Loucy (cell line): Measurements from ENCODE around the gene VIL1.

Source experiments
- H2AFZ ChIP-seq: fragments of 200-600 bp; sonication (generic); 2 replicates; pipeline ENCODE4 v1.6.0; 2016; ENCODE audit warnings: antibody characterized with exemption, mild to moderate bottlenecking, low read length, moderate library complexity
- H3F3A ChIP-seq: fragments of 200-600 bp; 2 replicates; pipeline ENCODE4 v1.6.0; 2016; ENCODE audit warnings: antibody characterized with exemption, low read depth, mild to moderate bottlenecking
- H3K27me3 ChIP-seq: fragments of 200-600 bp; sonication (generic); 2 replicates; pipeline ENCODE4 v1.6.1; 2014; ENCODE audit warnings: low read length, mild to moderate bottlenecking; ENCODE audit not compliant: insufficient read depth, poor library complexity, severe bottlenecking
- H3K36me3 ChIP-seq: fragments of 200-600 bp; sonication (generic); 2 replicates; pipeline ENCODE4 v1.6.1; 2016; ENCODE audit warnings: low read length; ENCODE audit not compliant: insufficient read depth
- H3K4me1 ChIP-seq: fragments of 200-600 bp; sonication (generic); 2 replicates; pipeline ENCODE4 v1.5.1; 2014; ENCODE audit warnings: low read length, mild to moderate bottlenecking; ENCODE audit not compliant: insufficient read depth, poor library complexity, severe bottlenecking
- H3K4me2 ChIP-seq: fragments of 200-600 bp; sonication (generic); 2 replicates; pipeline ENCODE4 v1.6.0; 2014; ENCODE audit warnings: antibody characterized with exemption, low read length, low read depth, mild to moderate bottlenecking; ENCODE audit not compliant: poor library complexity, severe bottlenecking
- H3K4me3 ChIP-seq: fragments of 200-600 bp; sonication (generic); 2 replicates; pipeline ENCODE4 v1.5.1; 2014; ENCODE audit warnings: low read length, mild to moderate bottlenecking, mixed read lengths; ENCODE audit not compliant: poor library complexity, severe bottlenecking
- H3K79me2 ChIP-seq: fragments of 200-600 bp; sonication (generic); 2 replicates; pipeline ENCODE4 v1.6.1; 2014; ENCODE audit warnings: low read length; ENCODE audit not compliant: insufficient read depth
- H3K9ac ChIP-seq: fragments of 200-600 bp; sonication (generic); 2 replicates; pipeline ENCODE4 v1.6.0; 2014; ENCODE audit warnings: mild to moderate bottlenecking, low read depth, low read length, moderate library complexity; ENCODE audit not compliant: poor library complexity, severe bottlenecking
- H3K9me2 ChIP-seq: fragments of 200-600 bp; sonication (generic); replicated peaks from 2 replicates; pipeline ENCODE4 v1.6.1; 2016; ENCODE audit warnings: low read depth, low read length, mixed read lengths
- H3K9me3 ChIP-seq: fragments of 200-600 bp; sonication (generic); 2 replicates; pipeline ENCODE4 v1.6.1; 2014; ENCODE audit warnings: mild to moderate bottlenecking, antibody characterized with exemption, low read length, low read depth; ENCODE audit not compliant: insufficient read depth
- H4K20me1 ChIP-seq: fragments of 200-600 bp; sonication (generic); 2 replicates; pipeline ENCODE4 v1.6.0; 2014; ENCODE audit warnings: antibody characterized with exemption, low read length, mild to moderate bottlenecking; ENCODE audit not compliant: insufficient read depth, poor library complexity, severe bottlenecking
- EZH2phosphoT487 ChIP-seq: fragments of 200-600 bp; IDR thresholded peaks from 2 replicates; pipeline ENCODE4 v1.6.1; 2018; ENCODE audit warnings: antibody characterized with exemption, mild to moderate bottlenecking, moderate library complexity, borderline replicate concordance
- TF ChIP-seq, protein P1 (sequence below): fragments of 200-600 bp; sonication (generic); conservative IDR thresholded peaks from 2 replicates; pipeline ENCODE4 v1.5.1; 2014; ENCODE audit warnings: mild to moderate bottlenecking, antibody characterized with exemption, low read length

The VIL1 gene

GRCh38 chr2:218397820-218398436 is 21.0 kb upstream of the VIL1 start:
- H4K20me1 ChIP-seq: peaks cover 20% of the 10 kb centered on the region
- no peaks in the 10 kb centered on the region for H3K9me2 ChIP-seq
- 0 out of 2 replicates have a peak, but pooled peaks cover 2% of the 10 kb centered on the region for H3F3A ChIP-seq
- peak overlapping the region; percentile 16; the same call in 1 of the 2 replicates for H2AFZ ChIP-seq
- TF ChIP-seq EZH2phosphoT487: no peak
- TF ChIP-seq, protein P1, sequence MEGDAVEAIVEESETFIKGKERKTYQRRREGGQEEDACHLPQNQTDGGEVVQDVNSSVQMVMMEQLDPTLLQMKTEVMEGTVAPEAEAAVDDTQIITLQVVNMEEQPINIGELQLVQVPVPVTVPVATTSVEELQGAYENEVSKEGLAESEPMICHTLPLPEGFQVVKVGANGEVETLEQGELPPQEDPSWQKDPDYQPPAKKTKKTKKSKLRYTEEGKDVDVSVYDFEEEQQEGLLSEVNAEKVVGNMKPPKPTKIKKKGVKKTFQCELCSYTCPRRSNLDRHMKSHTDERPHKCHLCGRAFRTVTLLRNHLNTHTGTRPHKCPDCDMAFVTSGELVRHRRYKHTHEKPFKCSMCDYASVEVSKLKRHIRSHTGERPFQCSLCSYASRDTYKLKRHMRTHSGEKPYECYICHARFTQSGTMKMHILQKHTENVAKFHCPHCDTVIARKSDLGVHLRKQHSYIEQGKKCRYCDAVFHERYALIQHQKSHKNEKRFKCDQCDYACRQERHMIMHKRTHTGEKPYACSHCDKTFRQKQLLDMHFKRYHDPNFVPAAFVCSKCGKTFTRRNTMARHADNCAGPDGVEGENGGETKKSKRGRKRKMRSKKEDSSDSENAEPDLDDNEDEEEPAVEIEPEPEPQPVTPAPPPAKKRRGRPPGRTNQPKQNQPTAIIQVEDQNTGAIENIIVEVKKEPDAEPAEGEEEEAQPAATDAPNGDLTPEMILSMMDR: no peak
- peaks cover 50% of the 10 kb centered on the region for H3K4me1 ChIP-seq
- peaks cover 49% of the 10 kb centered on the region for H3K79me2 ChIP-seq
- H3K4me3 ChIP-seq: peak overlapping the region; percentile 84
- no peaks in the 10 kb centered on the region for H3K9me3 ChIP-seq
- H3K9ac ChIP-seq: peak overlapping the region; percentile 83
- H3K27me3 ChIP-seq: no peaks in the 10 kb centered on the region
- H3K4me2 ChIP-seq: peak overlapping the region; percentile 74
- peaks cover 6% of the 10 kb centered on the region; the same call in 1 of the 2 replicates for H3K36me3 ChIP-seq

GRCh38 chr2:218398437-218399390 is 20.2 kb upstream of the VIL1 start:
- Histone ChIP-seq H3K9me3 (no peaks in the 10 kb centered on the region), H3K4me3 (peak overlapping the region; percentile 84), H3K4me1 (peaks cover 47% of the 10 kb centered on the region), H3K9ac (peak overlapping the region; percentile 83), H3K36me3 (peaks cover 14% of the 10 kb centered on the region; the same call in 1 of the 2 replicates), H3K27me3 (no peaks in the 10 kb centered on the region), H3F3A (0 out of 2 replicates have a peak, but pooled peaks cover 2% of the 10 kb centered on the region), H2AFZ (peak overlapping the region; percentile 32), H3K4me2 (peak overlapping the region; percentile 74), H3K9me2 (no peaks in the 10 kb centered on the region), H3K79me2 (peaks cover 56% of the 10 kb centered on the region), H4K20me1 (peaks cover 26% of the 10 kb centered on the region)
- no peak for TF ChIP-seq EZH2phosphoT487
- TF ChIP-seq, protein P1: no peak

- H3K27me3 ChIP-seq: no peaks in the 10 kb centered on the region
- H3K9ac ChIP-seq: peak within 1 kb of the TSS; percentile 95
- peaks cover 22% of the 10 kb centered on the region; the same call in 1 of the 2 replicates for H3K36me3 ChIP-seq
- H3K9me2 ChIP-seq: no peaks in the 10 kb centered on the region
- H3K4me2 ChIP-seq: peak within 1 kb of the TSS; percentile 85
- H2AFZ ChIP-seq: peak within 1 kb of the TSS; percentile 32
- no peak for TF ChIP-seq EZH2phosphoT487
- TF ChIP-seq, protein P1: no peak
- H3K79me2 ChIP-seq: peaks cover 65% of the 10 kb centered on the region
- peak within 1 kb of the TSS; percentile 84 for H3K4me3 ChIP-seq
- peaks cover 26% of the 10 kb centered on the region for H4K20me1 ChIP-seq
- no peaks in the 10 kb centered on the region for H3K9me3 ChIP-seq
- H3F3A ChIP-seq: 0 out of 2 replicates have a peak, but pooled peaks cover 2% of the 10 kb centered on the region
- H3K4me1 ChIP-seq: peaks cover 42% of the 10 kb centered on the region
Measured at GRCh38 chr2:218399391-218400166, 19.3 kb upstream of the VIL1 start, which contains the start of gene CTDSP1. Gene CTDSP1, plus strand, starts transcription at chr2:218399868. Its CDS starts 223 bp downstream, at chr2:218400091.
